HG02943 (cell line): ENCODE results near the gene TPP1.
A peak's percentile ranks its signal among the peaks of the same experiment; 100 is the strongest.

Experiments used
- ATAC-seq: cut with Tn5 transposase; IDR thresholded peaks from one replicate; pipeline ENCODE4 v1.9.1; 2021; ENCODE audit warnings: mild to moderate bottlenecking, low read depth, moderate library complexity; ENCODE audit not compliant: unreplicated experiment

TPP1 gene

GRCh38 chr11:6647836-6648235, 28.6 kb upstream of the TPP1 start:
- no peak for ATAC-seq

GRCh38 chr11:6646918-6647679, 27.9 kb upstream of the TPP1 start:
- ATAC-seq: peak; percentile 91

GRCh38 chr11:6646576-6646917, 27.3 kb upstream of the TPP1 start:
- ATAC-seq: peak; percentile 14

- ATAC-seq: no peak
Observed at GRCh38 chr11:6646071-6646470, 26.8 kb upstream of the TPP1 start.

GRCh38 chr11:6642957-6643356, 23.7 kb upstream of the TPP1 start:
- ATAC-seq: no peak

GRCh38 chr11:6640985-6641701, 21.9 kb upstream of the TPP1 start:
- ATAC-seq: no peak

- ATAC-seq: no peak
Observed at GRCh38 chr11:6640036-6640984, 21.1 kb upstream of the TPP1 start.

GRCh38 chr11:6638429-6638828, 19.2 kb upstream of the TPP1 start:
- no peak for ATAC-seq

GRCh38 chr11:6637871-6638270, 18.6 kb upstream of the TPP1 start:
- no peak for ATAC-seq

GRCh38 chr11:6636480-6636879, 17.3 kb upstream of the TPP1 start:
- no peak for ATAC-seq

- ATAC-seq: no peak
Observed at GRCh38 chr11:6635082-6635932, 16.1 kb upstream of the TPP1 start.

GRCh38 chr11:6634534-6634933, 15.3 kb upstream of the TPP1 start:
- no peak for ATAC-seq

- ATAC-seq: no peak
Observed at GRCh38 chr11:6633422-6634408, 14.5 kb upstream of the TPP1 start.

- ATAC-seq: no peak
Observed at GRCh38 chr11:6632116-6633073, 13.2 kb upstream of the TPP1 start.

- no peak for ATAC-seq
Observed at GRCh38 chr11:6631361-6631890, 12.2 kb upstream of the TPP1 start.

GRCh38 chr11:6630632-6631291, 11.5 kb upstream of the TPP1 start:
- ATAC-seq: no peak
